ENCODE results near the gene BCL7C.

GRCh38 chr16:30853758-30854157, 40.1 kb downstream of the BCL7C start:
- TF ChIP-seq POLR2A (IDR thresholded peaks at IDR 0.05) = no peak
- no peak for TF ChIP-seq CTCF (IDR thresholded peaks at IDR 0.05)

All from testis (tissue), 2 donors.